ENCODE results near the gene OXA1L. TPM values are rescaled to one million over a fixed set of nuclear protein-coding genes. Genes with fewer than 3 reads are reported as not detected.
"Not testable (repeated sequence)": the region's sequence is repeated elsewhere in the genome, so short reads cannot be mapped to it uniquely, and the experiment has no call there.

OXA1L gene
- total RNA-seq: 100 to 1,000 TPM; 103 to 112 TPM

DNA sequence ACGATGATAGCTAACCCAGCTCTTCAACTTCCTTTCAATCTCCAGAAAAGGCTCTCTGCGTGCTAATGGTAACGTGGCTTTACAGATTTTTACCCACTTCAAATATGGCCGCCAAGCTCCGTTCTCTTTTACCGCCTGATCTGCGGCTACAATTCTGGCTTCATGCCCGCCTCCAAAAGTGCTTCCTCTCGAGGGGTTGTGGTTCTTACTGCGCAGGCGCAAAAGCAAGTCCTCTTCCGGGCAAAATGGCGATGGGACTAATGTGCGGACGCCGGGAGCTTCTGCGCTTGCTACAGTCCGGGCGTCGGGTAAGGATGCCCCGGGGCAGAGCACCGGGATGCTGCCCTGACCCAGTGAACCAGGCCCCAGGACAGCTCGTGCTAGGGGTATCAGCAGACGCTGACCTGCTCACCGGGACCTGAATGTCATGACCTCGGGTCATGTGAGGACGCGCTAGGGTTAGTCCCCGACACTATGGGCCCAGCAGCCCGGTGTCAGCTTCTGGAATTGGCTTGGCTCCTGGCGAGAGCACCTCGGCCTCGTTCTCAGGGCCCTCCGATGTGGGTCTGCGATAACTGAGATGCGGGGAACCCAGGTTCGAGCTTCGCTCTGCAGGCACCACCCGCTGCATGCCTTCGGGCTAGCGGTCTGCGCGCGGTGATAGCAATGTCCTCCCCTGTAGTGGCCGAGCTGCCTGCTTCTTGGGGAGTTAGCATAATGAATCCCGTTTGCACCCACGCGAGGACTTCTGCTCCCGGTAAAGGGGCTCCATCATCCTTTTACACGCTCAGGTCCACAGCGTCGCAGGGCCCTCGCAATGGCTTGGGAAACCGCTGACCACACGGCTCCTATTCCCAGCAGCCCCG, at the start of gene OXA1L:
Gene OXA1L (plus strand): TSS at position 232 of the 866 bp plus-strand sequence. CDS start 14 bp downstream, at position 246.
- H3K36me3 Mint-ChIP-seq: peaks cover 31% of the 10 kb centered on the region
- DNase-seq (ENCODE audit: low spot score) (peak; percentile 97), ATAC-seq (peak; percentile 92 to 96)
- no peaks in the 10 kb centered on the region for H3K27me3 Mint-ChIP-seq
- peaks cover 31 to 33% of the 10 kb centered on the region in 2 donors for H3K4me1 Mint-ChIP-seq (ENCODE audit: low read depth in 2 of 2)
- H3K27ac Mint-ChIP-seq: peak within 1 kb of the TSS; percentile 97 to 99
- peak within 1 kb of the TSS; percentile 96 for H3K4me3 Mint-ChIP-seq
- no peaks in the 10 kb centered on the region for H3K9me3 Mint-ChIP-seq

DNA sequence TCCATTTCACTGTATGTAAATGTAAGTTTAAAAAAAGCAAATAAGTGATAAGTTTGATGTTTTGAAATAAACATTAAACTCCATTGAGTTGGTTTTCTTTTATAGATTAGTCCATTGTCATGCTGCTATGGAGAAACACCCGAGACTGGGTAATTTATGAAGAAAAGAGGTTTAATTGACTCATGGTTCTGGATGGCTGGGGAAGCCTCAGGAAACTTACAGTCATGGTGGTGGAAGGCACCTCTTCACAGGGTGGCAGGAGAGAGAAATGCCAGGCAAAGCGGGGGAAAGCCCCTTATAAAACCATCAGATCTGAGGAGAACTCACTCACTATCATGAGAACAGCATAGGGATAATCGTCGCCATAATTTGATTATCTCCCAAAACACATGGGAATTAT, 48.4 kb upstream of the OXA1L start:
- no peak overlapping the region for H3K4me3 Mint-ChIP-seq
- DNase-seq (ENCODE audit: low spot score) (no peak), ATAC-seq (no peak)
- no peak overlapping the region for H3K27ac Mint-ChIP-seq
- peaks cover 7 to 9% of the 10 kb centered on the region in 2 donors for H3K27me3 Mint-ChIP-seq
- no peaks in the 10 kb centered on the region for H3K36me3 Mint-ChIP-seq
- peaks cover 2 to 6% of the 10 kb centered on the region in 2 donors for H3K4me1 Mint-ChIP-seq (ENCODE audit: low read depth in 2 of 2)
- no peaks in the 10 kb centered on the region for H3K9me3 Mint-ChIP-seq

DNA sequence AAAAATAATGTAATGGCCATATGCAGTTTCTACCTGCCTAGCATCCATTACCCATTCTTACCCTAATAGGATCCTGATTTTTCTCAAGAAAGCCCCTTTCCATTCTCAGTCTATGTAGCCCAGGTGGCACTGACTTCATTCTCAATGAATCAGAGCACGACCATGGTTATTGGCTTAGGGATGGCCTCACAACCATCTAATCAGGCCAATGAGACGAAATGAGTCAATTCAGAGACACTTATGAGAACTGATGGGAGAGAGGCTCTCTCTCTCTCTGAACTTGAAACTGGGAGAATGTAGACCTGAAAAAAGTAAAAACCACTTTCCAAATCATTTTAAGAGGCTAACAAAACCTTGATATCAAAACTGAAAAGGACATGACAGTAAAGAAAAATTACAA, 45.3 kb upstream of the OXA1L start:
- ATAC-seq: no peak
- H3K27ac Mint-ChIP-seq: no peak overlapping the region
- peaks cover 7% of the 10 kb centered on the region in 2 donors for H3K27me3 Mint-ChIP-seq
- no peak overlapping the region for H3K4me3 Mint-ChIP-seq
- H3K36me3 Mint-ChIP-seq: no peaks in the 10 kb centered on the region
- no peaks in the 10 kb centered on the region for H3K9me3 Mint-ChIP-seq
- H3K4me1 Mint-ChIP-seq (ENCODE audit: low read depth in 2 of 2): no peaks in the 10 kb centered on the region
- no peak for DNase-seq (ENCODE audit: low spot score)

DNA sequence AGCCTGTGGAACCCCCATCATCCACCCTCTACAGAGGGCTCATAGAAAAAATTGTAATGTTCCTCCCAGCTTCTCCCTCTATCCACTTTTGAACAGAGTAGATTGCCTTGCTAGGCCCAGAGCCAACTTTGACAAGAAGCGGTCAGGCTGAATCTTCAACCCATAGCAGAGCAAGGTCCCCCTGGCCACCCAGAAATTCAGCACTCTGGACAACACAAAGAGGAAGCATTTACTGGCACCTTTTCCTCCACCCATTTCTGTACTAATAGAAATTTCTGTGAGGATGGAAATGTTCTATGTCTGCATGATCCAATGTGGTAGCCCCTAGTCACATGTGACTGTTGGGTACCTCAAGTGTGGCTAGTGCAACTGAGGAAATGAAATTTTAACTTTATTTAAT, 42.7 kb upstream of the OXA1L start:
- Mint-ChIP-seq H3K27me3 (peaks cover 0 to 4% of the 10 kb centered on the region in 2 donors), H3K4me3 (no peak overlapping the region), H3K4me1 (ENCODE audit: low read depth in 2 of 2) (no peaks in the 10 kb centered on the region), H3K27ac (no peak overlapping the region), H3K9me3 (no peaks in the 10 kb centered on the region), H3K36me3 (no peaks in the 10 kb centered on the region)
- ATAC-seq (peak in 1 of 2 donors; percentile 13), DNase-seq (ENCODE audit: low spot score) (no peak)

DNA sequence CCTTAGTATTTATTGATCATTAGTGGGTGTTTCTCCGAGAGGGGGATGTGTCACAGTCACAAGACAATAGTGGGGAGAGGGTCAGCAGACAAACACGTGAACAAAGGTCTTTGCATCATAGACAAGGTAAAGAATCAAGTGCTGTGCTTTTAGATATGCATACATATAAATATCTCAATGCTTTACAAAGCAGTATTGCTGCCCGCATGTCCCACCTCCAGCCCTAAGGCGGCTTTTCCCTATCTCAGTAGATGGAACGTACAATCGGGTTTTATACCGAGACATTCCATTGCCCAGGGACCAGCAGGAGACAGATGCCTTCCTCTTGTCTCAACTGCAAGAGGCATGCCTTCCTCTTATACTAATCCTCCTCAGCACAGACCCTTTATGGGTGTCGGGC, 41.6 kb upstream of the OXA1L start:
- not testable (repeated sequence) for DNase-seq (ENCODE audit: low spot score); H3K27me3 Mint-ChIP-seq; ATAC-seq; H3K4me1 Mint-ChIP-seq (ENCODE audit: low read depth in 2 of 2); H3K27ac Mint-ChIP-seq; H3K9me3 Mint-ChIP-seq; H3K36me3 Mint-ChIP-seq; H3K4me3 Mint-ChIP-seq

DNA sequence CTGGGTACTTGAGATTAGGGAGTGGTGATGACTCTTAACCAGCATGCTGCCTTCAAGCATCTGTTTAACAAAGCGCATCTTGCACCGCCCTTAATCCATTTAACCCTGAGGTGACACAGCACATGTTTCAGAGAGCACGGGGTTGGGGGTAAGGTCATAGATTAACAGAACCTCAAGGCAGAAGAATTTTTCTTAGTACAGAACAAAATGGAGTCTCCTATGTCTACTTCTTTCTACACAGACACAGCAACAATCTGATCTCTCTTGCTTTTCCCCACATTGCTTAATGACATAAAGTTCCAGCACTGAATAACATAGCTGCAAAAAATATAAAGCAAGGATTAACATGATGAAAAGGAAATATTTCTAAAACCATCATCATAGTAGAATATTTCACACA, 41.1 kb upstream of the OXA1L start:
- H3K4me3 Mint-ChIP-seq; H3K27ac Mint-ChIP-seq; H3K27me3 Mint-ChIP-seq; DNase-seq (ENCODE audit: low spot score); H3K36me3 Mint-ChIP-seq; H3K9me3 Mint-ChIP-seq; ATAC-seq; H3K4me1 Mint-ChIP-seq (ENCODE audit: low read depth in 2 of 2): not testable (repeated sequence)

DNA sequence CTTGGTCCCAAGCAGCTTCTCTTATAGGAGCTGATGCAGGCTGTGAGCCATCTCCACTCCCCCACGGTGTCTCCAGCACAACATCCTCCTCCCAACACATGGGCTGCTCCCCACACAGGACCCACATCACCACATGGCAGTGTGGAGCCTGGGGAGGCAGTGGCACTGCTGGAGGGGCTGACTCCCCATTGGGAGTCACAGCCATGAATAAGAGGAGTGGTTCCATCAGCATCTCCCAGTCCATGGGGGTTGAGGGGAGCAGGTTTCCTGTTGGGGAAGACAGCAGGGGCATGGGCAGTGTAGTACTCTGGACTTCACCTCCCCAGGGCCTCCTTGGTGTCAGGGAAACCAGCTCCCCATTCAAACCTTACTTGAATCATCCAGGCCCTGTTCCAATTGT, 40.5 kb upstream of the OXA1L start:
- H3K27ac Mint-ChIP-seq: no peak overlapping the region

DNA sequence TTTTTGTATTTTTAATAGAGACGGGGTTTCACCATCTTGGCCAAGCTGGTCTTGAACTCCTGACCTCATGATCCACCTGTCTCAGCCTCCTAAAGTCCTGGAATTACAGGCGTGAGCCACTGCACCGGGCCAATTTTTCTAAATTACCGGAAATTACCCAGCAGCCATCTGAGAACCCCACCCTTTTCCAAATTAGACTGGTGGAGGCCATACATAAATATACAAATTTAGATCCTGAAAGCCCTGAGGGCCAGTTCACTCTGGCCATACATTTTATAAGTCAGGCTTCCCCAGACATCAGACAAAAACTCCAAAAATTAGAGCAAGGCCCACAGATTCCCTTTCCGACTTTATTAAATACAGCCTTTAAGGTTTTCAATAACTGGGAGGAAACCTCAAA, 34.4 kb upstream of the OXA1L start:
- H3K9me3 Mint-ChIP-seq; H3K27me3 Mint-ChIP-seq; ATAC-seq; H3K4me3 Mint-ChIP-seq; H3K4me1 Mint-ChIP-seq (ENCODE audit: low read depth in 2 of 2); DNase-seq (ENCODE audit: low spot score); H3K36me3 Mint-ChIP-seq; H3K27ac Mint-ChIP-seq: not testable (repeated sequence)

More for the DNA sequence above, 40.5 kb upstream of the OXA1L start:
- Mint-ChIP-seq H3K4me1 (ENCODE audit: low read depth in 2 of 2) (no peaks in the 10 kb centered on the region), H3K4me3 (no peak overlapping the region), H3K9me3 (no peaks in the 10 kb centered on the region), H3K27me3 (peaks cover 2 to 4% of the 10 kb centered on the region in 2 donors), H3K36me3 (no peaks in the 10 kb centered on the region)
- DNase-seq (ENCODE audit: low spot score) (no peak), ATAC-seq (peak; percentile 9 to 17)

DNA sequence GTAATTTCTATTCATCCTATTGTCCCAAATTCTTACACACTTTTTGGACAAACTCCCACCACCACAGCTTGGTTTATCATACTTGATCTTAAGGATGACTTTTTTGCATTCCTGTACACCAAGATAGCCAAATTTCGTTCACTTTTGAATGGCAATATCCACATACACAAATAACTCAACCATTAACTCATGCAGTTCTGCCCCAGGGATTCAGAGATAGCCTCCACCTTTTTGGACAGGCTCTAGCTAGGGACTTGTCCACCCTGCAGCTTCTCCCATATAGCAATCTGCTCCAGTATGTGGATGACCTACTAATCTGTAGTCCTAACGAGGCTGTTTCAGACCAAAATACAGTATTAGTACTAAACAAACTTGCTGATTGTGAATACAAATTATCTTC, 32.7 kb upstream of the OXA1L start:
- ATAC-seq: no peak
- Mint-ChIP-seq H3K27me3 (peaks cover 6 to 7% of the 10 kb centered on the region in 2 donors), H3K36me3 (no peaks in the 10 kb centered on the region), H3K4me1 (ENCODE audit: low read depth in 2 of 2) (peaks cover 7 to 9% of the 10 kb centered on the region in 2 donors), H3K9me3 (no peaks in the 10 kb centered on the region), H3K4me3 (no peak overlapping the region), H3K27ac (no peak overlapping the region)
- no peak for DNase-seq (ENCODE audit: low spot score)

DNA sequence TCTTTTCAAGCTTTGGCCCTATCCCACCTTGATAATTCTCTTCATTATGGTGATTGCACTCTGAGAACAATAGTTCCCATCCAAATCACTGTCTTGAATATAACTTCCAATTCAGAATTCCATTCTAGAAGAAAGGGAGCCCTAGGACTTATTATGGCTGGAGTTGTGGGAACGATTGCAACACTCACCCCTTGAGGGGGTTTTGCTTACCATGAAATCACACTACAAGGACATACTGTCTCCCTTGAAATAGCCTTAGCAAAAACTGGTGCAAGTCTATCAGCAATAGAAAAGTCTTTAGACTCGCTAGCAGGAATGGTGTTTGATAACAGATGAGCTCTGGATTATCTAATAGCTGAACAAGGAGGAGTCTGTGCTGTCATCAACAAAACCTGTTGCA, 31.4 kb upstream of the OXA1L start:
- Mint-ChIP-seq H3K4me3 (no peak overlapping the region), H3K9me3 (no peaks in the 10 kb centered on the region), H3K27ac (no peak overlapping the region), H3K4me1 (ENCODE audit: low read depth in 2 of 2) (peaks cover 7 to 9% of the 10 kb centered on the region in 2 donors), H3K36me3 (no peaks in the 10 kb centered on the region), H3K27me3 (peaks cover 6 to 7% of the 10 kb centered on the region in 2 donors)
- no peak for ATAC-seq
- no peak for DNase-seq (ENCODE audit: low spot score)

DNA sequence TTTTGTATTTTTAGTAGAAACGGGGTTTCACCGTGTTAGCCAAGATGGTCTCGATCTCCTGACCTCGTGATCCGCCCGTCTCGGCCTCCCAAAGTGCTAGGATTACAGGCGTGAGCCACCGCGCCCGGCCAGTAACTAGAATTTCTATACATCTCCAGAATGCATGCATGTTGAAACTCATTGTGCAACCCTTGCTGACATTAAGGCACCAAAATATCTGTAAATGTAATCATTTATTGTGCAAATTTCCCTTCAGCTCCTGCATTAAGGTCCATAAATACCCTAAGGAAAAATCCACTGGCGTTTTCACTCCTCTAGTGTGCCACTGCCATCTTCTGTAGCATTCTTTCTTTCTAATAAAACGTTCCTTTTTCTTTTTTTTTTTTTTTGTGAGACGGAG, 30.1 kb upstream of the OXA1L start:
- not testable (repeated sequence) for H3K27me3 Mint-ChIP-seq; DNase-seq (ENCODE audit: low spot score); ATAC-seq; H3K4me1 Mint-ChIP-seq (ENCODE audit: low read depth in 2 of 2); H3K36me3 Mint-ChIP-seq; H3K4me3 Mint-ChIP-seq; H3K9me3 Mint-ChIP-seq
- peak overlapping the region in 1 of 2 donors; percentile 77 for H3K27ac Mint-ChIP-seq

DNA sequence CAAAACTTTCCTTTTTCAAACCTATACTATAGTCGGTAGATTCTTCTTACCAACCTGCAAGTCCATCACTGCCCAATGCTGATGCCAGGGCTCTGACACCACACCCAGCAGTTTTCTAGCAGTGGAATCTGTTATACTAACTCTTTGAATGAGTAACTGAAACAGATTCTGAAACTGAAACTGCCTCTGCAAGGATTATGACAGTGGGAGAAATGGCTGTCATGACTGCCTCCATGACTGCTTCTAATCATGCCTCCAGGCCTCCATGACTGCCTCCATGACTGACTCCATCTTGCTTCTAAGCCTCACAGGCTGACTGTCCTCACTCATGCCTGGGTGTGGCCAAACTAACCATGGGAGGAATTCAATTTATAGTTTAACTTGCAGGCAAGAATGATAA, 29.4 kb upstream of the OXA1L start:
- DNase-seq (ENCODE audit: low spot score): peak; percentile 60
- Mint-ChIP-seq H3K27ac (peak overlapping the region; percentile 71 to 77), H3K4me1 (ENCODE audit: low read depth in 2 of 2) (peaks cover 7 to 9% of the 10 kb centered on the region in 2 donors)

DNA sequence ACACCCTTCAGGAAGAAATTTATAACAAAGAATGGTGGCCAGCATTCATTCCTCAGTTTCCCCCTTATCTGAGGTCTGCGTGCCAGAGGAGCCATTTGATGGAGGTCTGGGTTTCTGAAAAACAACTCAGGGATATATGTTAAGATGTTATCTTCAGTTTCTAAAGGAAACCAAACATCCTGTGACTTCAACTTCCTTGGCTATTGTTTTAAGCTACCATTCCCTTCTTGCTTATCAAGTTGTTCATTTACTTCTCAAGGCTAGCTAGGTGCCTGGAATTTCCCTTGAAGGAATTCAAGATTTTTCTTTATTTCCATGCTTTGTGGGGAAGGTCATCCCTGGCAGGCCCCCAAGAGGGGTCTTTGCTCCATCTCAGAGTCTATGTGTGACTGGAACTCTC, 27.1 kb upstream of the OXA1L start:
- H3K4me1 Mint-ChIP-seq (ENCODE audit: low read depth in 2 of 2): peaks cover 7 to 9% of the 10 kb centered on the region in 2 donors
- H3K36me3 Mint-ChIP-seq: no peaks in the 10 kb centered on the region
- H3K9me3 Mint-ChIP-seq: no peaks in the 10 kb centered on the region
- DNase-seq (ENCODE audit: low spot score): no peak
- H3K4me3 Mint-ChIP-seq: no peak overlapping the region
- no peak for ATAC-seq
- H3K27me3 Mint-ChIP-seq: peaks cover 7 to 24% of the 10 kb centered on the region in 2 donors
- H3K27ac Mint-ChIP-seq: no peak overlapping the region

More for the DNA sequence above, 29.4 kb upstream of the OXA1L start:
- H3K27me3 Mint-ChIP-seq: peaks cover 5 to 9% of the 10 kb centered on the region in 2 donors
- H3K9me3 Mint-ChIP-seq: no peaks in the 10 kb centered on the region
- no peak overlapping the region for H3K4me3 Mint-ChIP-seq
- ATAC-seq: peak; percentile 94 to 96
- no peaks in the 10 kb centered on the region for H3K36me3 Mint-ChIP-seq

DNA sequence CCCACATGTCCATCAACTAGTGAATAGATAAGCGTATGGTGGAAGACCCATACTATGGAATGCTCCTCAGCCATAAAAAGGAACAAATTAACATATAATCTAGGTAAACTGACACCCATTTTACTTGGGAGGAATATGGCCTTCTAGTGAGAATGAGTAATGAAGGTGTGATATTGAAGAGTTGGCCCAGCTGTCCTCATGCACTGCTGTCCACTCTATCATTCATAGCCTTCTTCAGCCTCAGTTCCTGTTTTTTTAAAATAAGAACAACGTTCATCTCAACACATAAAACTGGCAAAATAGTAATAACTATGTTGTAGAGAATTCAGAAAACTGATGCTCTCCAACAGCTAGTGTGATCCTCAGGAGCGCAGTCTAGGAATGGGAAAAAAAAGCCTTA, 26.5 kb upstream of the OXA1L start:
- peaks cover 7 to 24% of the 10 kb centered on the region in 2 donors for H3K27me3 Mint-ChIP-seq
- ATAC-seq (no peak), DNase-seq (ENCODE audit: low spot score) (no peak)
- peaks cover 7 to 9% of the 10 kb centered on the region in 2 donors for H3K4me1 Mint-ChIP-seq (ENCODE audit: low read depth in 2 of 2)
- H3K4me3 Mint-ChIP-seq: no peak overlapping the region
- no peak overlapping the region for H3K27ac Mint-ChIP-seq
- H3K9me3 Mint-ChIP-seq: no peaks in the 10 kb centered on the region
- no peaks in the 10 kb centered on the region for H3K36me3 Mint-ChIP-seq
